K562 (cell line): ENCODE data around the gene PIP5KL1. TPM values are rescaled to one million over a fixed set of nuclear protein-coding genes. Genes with fewer than 3 reads are reported as not detected.

Experiments used
- ATAC-seq: fragments of 200-7000 bp; cut with Tn5 transposase; 3 replicates; pipeline ENCODE4 v1.9.1; 2020; ENCODE audit warnings: moderate library complexity
- BruUV-seq: library from RNA; stranded (reverse); fragments of 400-500 nt; replicated peaks from 2 replicates; lab custom pipeline; 2021; lab: Mats Ljungman, UMichigan
- CTCF ChIA-PET: fragments of 300-600 bp; formaldehyde crosslinking; extraction: SDS; loops from one replicate; lab custom pipeline; 2021; ENCODE audit warnings: low intra/inter-chr PET ratio; lab: Yijun Ruan, JAX
- POLR2A ChIA-PET: fragments of 300-600, 350-650 bp; sonication (Branson Sonifier 250); formaldehyde crosslinking; extraction: SDS; loops from one replicate; lab custom pipeline; 2021; ENCODE audit warnings: antibody characterized with exemption, inconsistent platforms; lab: Yijun Ruan, JAX
- DNase-seq, 4 experiments: peaks; one replicate each; pipeline versions ENCODE4 v3.0.0 to v3.0.0-alpha.2; 2011 to 2018; ENCODE audit warnings: low spot score in 3 of 4, mixed read lengths in 3 of 4; ENCODE audit errors: extremely low read depth in 1 of 4
- FAIRE-seq: peaks from 2 replicates; lab custom pipeline; 2011; peaks lifted over from hg19 to GRCh38; lab: Jason Lieb, UNC
- H2AFZ ChIP-seq: 2 replicates; pipeline ENCODE4 v1.6.0; 2011; ENCODE audit warnings: low read depth, low read length, control low read depth, inconsistent platforms
- H3K27ac ChIP-seq: fragments of 200-600 bp; 3 replicates; pipeline ENCODE4 v1.8.0; 2011; ENCODE audit warnings: low read depth, mild to moderate bottlenecking, control low read depth, inconsistent platforms, low read length, moderate library complexity, mixed read lengths; ENCODE audit errors: extremely low read depth
- H3K27me3 ChIP-seq, 2 experiments: fragments of 300-600 bp in 1 of 2; 2 replicates in 1 of 2; 3 replicates in 1 of 2; pipeline versions ENCODE4 v1.6.0 to v1.8.0; 2011; ENCODE audit warnings: inconsistent platforms in 2 of 2, low read length in 2 of 2, mild to moderate bottlenecking in 1 of 2, mixed read lengths in 1 of 2, moderate library complexity in 1 of 2; ENCODE audit not compliant: control insufficient read depth in 2 of 2, insufficient read depth in 2 of 2
- H3K36me3 ChIP-seq: fragments of 300-600 bp; 3 replicates; pipeline ENCODE4 v1.8.0; 2011; ENCODE audit warnings: mild to moderate bottlenecking, low read length, inconsistent platforms; ENCODE audit not compliant: control insufficient read depth, insufficient read depth
- H3K4me1 ChIP-seq, 2 experiments: fragments of 200-600 bp in 1 of 2; replicated peaks in 1 of 2; 2 replicates in 1 of 2; 3 replicates in 1 of 2; pipeline versions ENCODE4 v1.5.1 to v1.8.0; 2011; ENCODE audit warnings: inconsistent platforms in 2 of 2, low read length in 2 of 2, mild to moderate bottlenecking in 1 of 2, mixed read lengths in 1 of 2, moderate library complexity in 1 of 2; ENCODE audit not compliant: control insufficient read depth in 2 of 2, insufficient read depth in 2 of 2
- H3K4me2 ChIP-seq: 2 replicates; pipeline ENCODE4 v1.6.1; 2011; ENCODE audit warnings: low read length, control low read depth, inconsistent platforms, mixed read lengths; ENCODE audit not compliant: insufficient read depth
- H3K4me3 ChIP-seq: fragments of 200-600 bp; sonication (generic), shearing (Covaris generic); 2 replicates; pipeline ENCODE4 v1.5.1; 2016; ENCODE audit warnings: control low read depth, inconsistent platforms
- H3K79me2 ChIP-seq: fragments of 200-600 bp; 3 replicates; pipeline ENCODE4 v1.8.0; 2011; ENCODE audit warnings: low read length, inconsistent platforms; ENCODE audit not compliant: control insufficient read depth, insufficient read depth
- H3K9ac ChIP-seq, 2 experiments: 2 replicates each; pipeline versions ENCODE4 v1.6.0 to v1.6.1; 2011; ENCODE audit warnings: low read depth in 2 of 2, low read length in 2 of 2, control low read depth in 1 of 2, inconsistent platforms in 1 of 2, mild to moderate bottlenecking in 1 of 2, mixed read lengths in 1 of 2; ENCODE audit not compliant: insufficient read depth in 1 of 2
- H3K9me1 ChIP-seq: one replicate; pipeline ENCODE4 v1.6.0; 2011; ENCODE audit warnings: inconsistent platforms, mild to moderate bottlenecking, low read length, moderate library complexity; ENCODE audit not compliant: control insufficient read depth, insufficient read depth
- H3K9me3 ChIP-seq: replicated peaks from 2 replicates; pipeline ENCODE4 v1.5.1; 2011; ENCODE audit warnings: low read depth, low read length, inconsistent platforms; ENCODE audit not compliant: control insufficient read depth, insufficient read depth
- H4K20me1 ChIP-seq: replicated peaks from 2 replicates; pipeline ENCODE4 v1.6.1; 2011; ENCODE audit warnings: low read length, inconsistent platforms, mixed read lengths; ENCODE audit not compliant: control insufficient read depth, insufficient read depth
- ARID4B ChIP-seq: sonication (generic); formaldehyde crosslinking; IDR thresholded peaks from 2 replicates; pipeline ENCODE4 v1.8.0; 2022; ENCODE audit warnings: mild to moderate bottlenecking, missing genetic modification reagents
- CBX2 ChIP-seq: fragments of 200-600 bp; sonication (generic); IDR thresholded peaks from one replicate; pipeline ENCODE4 v1.6.1; 2012; ENCODE audit warnings: mild to moderate bottlenecking, low read length, inconsistent platforms; ENCODE audit not compliant: insufficient read depth, poor library complexity, severe bottlenecking
- CCAR2 ChIP-seq: fragments of 200-400 bp; formaldehyde crosslinking; IDR thresholded peaks from 2 replicates; pipeline ENCODE4 v1.6.1; 2017; ENCODE audit warnings: mild to moderate bottlenecking, low read depth, low read length
- CREBBP ChIP-seq: IDR thresholded peaks from one replicate; pipeline ENCODE4 v1.6.1; 2012; ENCODE audit warnings: low read depth, mild to moderate bottlenecking, control low read depth, inconsistent platforms, low read length
- CREM ChIP-seq: IDR thresholded peaks from 2 replicates; pipeline ENCODE4 v1.6.1; 2014; ENCODE audit warnings: antibody characterized with exemption, low read depth
- GABPB1 ChIP-seq: sonication (generic); formaldehyde crosslinking; IDR thresholded peaks from 2 replicates; pipeline ENCODE4 v1.8.0; 2022; ENCODE audit warnings: mild to moderate bottlenecking, missing genetic modification reagents
- HDGF ChIP-seq: fragments of 450-650 bp; IDR thresholded peaks from 2 replicates; pipeline ENCODE4 v1.6.1; 2016
- L3MBTL2 ChIP-seq: fragments of 450-650 bp; IDR thresholded peaks from 2 replicates; pipeline ENCODE4 v1.6.1; 2016; ENCODE audit warnings: mild to moderate bottlenecking, moderate library complexity
- NRF1 ChIP-seq, 2 experiments: fragments of 450-650 bp; IDR thresholded peaks in 1 of 2; conservative IDR thresholded peaks in 1 of 2; 2 replicates each; pipeline ENCODE4 v1.6.1; 2014; ENCODE audit warnings: mild to moderate bottlenecking in 2 of 2
- PHB2 ChIP-seq: fragments of 450-650 bp; IDR thresholded peaks from 2 replicates; pipeline ENCODE4 v1.6.1; 2017; ENCODE audit warnings: low read depth
- RHOXF2B ChIP-seq: fragments of 250-450 bp; sonication (Bioruptor Pico); conservative IDR thresholded peaks from 2 replicates; pipeline ENCODE4 v1.5.1; 2021
- SIN3A ChIP-seq, 2 experiments: fragments of 150-350 bp in 1 of 2; IDR thresholded peaks; 2 replicates each; pipeline ENCODE4 v1.6.1; 2011 to 2016; ENCODE audit warnings: borderline replicate concordance in 2 of 2, low read depth in 2 of 2, low read length in 2 of 2, mild to moderate bottlenecking in 2 of 2, moderate library complexity in 2 of 2; ENCODE audit not compliant: control insufficient read depth in 1 of 2
- TCF3 ChIP-seq: sonication (generic); formaldehyde crosslinking; IDR thresholded peaks from 2 replicates; pipeline ENCODE4 v1.4.0; 2020; ENCODE audit warnings: mild to moderate bottlenecking, missing genetic modification reagents
- ZFX ChIP-seq: sonication (generic); formaldehyde crosslinking; IDR thresholded peaks from 2 replicates; pipeline ENCODE4 v1.8.0; 2022; ENCODE audit warnings: mild to moderate bottlenecking, missing genetic modification reagents, moderate library complexity
- ZNF384 ChIP-seq: IDR thresholded peaks from 2 replicates; pipeline ENCODE4 v1.6.1; 2012; ENCODE audit warnings: low read depth, low read length, improper control_type of control experiment
- WGBS: fragments of 100-300 bp; shearing (Covaris generic); methylation state at CpG from one replicate; pipeline ENCODE4 v1.1.6; 2016; ENCODE audit warnings: low coverage, mixed read lengths; ENCODE audit not compliant: insufficient coverage; ENCODE audit errors: missing lambda C conversion rate; 5-methylcytosine and 5-hydroxymethylcytosine counted together
- in situ Hi-C: fragments of 300-500 bp; cut with MboI; formaldehyde crosslinking; loops from 4 replicates; pipeline ENCODE4 v1.15.0; 2018; ENCODE audit warnings: inconsistent platforms, mixed read lengths
- intact Hi-C: fragments of 100-400 bp; cut with micrococcal nuclease; formaldehyde crosslinking; loops from 2 replicates; pipeline ENCODE4 v1.14.2; 2022
- polyA plus RNA-seq, 8 experiments: library from polyadenylated mRNA; depleted of rRNA in 4 of 8; stranded (reverse) in 5 of 8; unstranded in 3 of 8; fragments of >200 nt; fragmentation: Nextera tagmentation in 2 of 8; fragmentation: Illumina TruSeq in 1 of 8; extraction: Ambion mirVana in 2 of 8; extraction: Trizol in 1 of 8; gene quantifications; 2 replicates each; pipeline versions ENCODE4 v1.2.1 to v1.2.3, GENCODE V29; 2011 to 2014; ENCODE audit warnings: inconsistent platforms in 1 of 8, missing spikeins in 1 of 8
- total RNA-seq, 7 experiments: library from RNA; depleted of rRNA in 6 of 7; stranded (reverse); fragments of >200 nt in 6 of 7; fragmentation: Illumina TruSeq in 2 of 7; extraction: Trizol in 2 of 7; gene quantifications; 2 replicates each; pipeline versions ENCODE4 v1.2.1 to v1.2.3, GENCODE V29; 2011 to 2021; ENCODE audit warnings: low replicate concordance in 1 of 7

PIP5KL1 gene
- total and polyA plus RNA-seq, 9 of the 15 experiments (the other 6 are each of a cell fraction or from before 2014, with no cell fraction given), result 0.18 to 4.8 (median 1.2) TPM

GRCh38 chr9:127915801-127916719, 14.5 kb downstream of the PIP5KL1 start:
- in situ Hi-C loops (loop anchor here (5.0 to 25.0 kb wide), 3 partner anchors 179 to 979 kb away; partner anchors contain the start of gene TOR2A), intact Hi-C loops (loop anchor here (2.0 to 10.0 kb wide), 3 partner anchors 19 to 411 kb away; no protein-coding TSS in a partner anchor)
- peak overlapping the region; percentile 66 to 96 for H3K9ac ChIP-seq
- no peaks in the 10 kb centered on the region for H3K9me1 ChIP-seq
- ATAC-seq (peak; percentile 2; the same call in 1 of the 3 replicates), FAIRE-seq (peak; percentile 64), DNase-seq (peak in 1 of 4 experiments; percentile 26)
- H3K36me3 ChIP-seq, result peaks cover 30% of the 10 kb centered on the region; the same call in 2 of the 3 replicates
- H3K27me3 ChIP-seq, result no peaks in the 10 kb centered on the region
- ChIA-PET POLR2A (interaction anchor here (0.5 to 1.2 kb wide), 6 partner anchors 16 to 145 kb away, joined by 3 to 4 read pairs (median 4); no protein-coding TSS in a partner anchor), CTCF (interaction anchor here (0.5 kb wide), 1 partner anchor 177 kb away, joined by 4 read pairs; no protein-coding TSS in a partner anchor)
- peak overlapping the region; percentile 54 for H3K27ac ChIP-seq
- H4K20me1 ChIP-seq, result no peaks in the 10 kb centered on the region
- BruUV-seq, result TSS peak; percentile 79
- no peaks in the 10 kb centered on the region for H3K9me3 ChIP-seq
- H3K4me1 ChIP-seq, result peaks cover 42 to 63% of the 10 kb centered on the region in 2 experiments
- 23% methylated on average over 26 of the region's 27 CpGs for WGBS
- H3K4me3 ChIP-seq, result peak overlapping the region; percentile 70
- peak overlapping the region; percentile 86 for H2AFZ ChIP-seq
- H3K4me2 ChIP-seq, result peak overlapping the region; percentile 91
- H3K79me2 ChIP-seq, result peaks cover 17% of the 10 kb centered on the region
- TF ChIP-seq TCF3 (CRISPR knock-in tag), result no peak
- TF ChIP-seq NRF1 (conservative IDR thresholded peaks at IDR 0.05 in 1 of 2, IDR thresholded peaks at IDR 0.05 in 1 of 2), result no peak
- TF ChIP-seq ZNF384, result no peak
- TF ChIP-seq CREBBP, result no peak
- 0 out of 2 replicates have a peak, but pooled peaks have one; percentile 10 for TF ChIP-seq ARID4B (CRISPR knock-in tag)
- TF ChIP-seq CCAR2, result no peak
- no peak for TF ChIP-seq RHOXF2B (CRISPR knock-in tag)
- TF ChIP-seq CBX2, result no peak
- TF ChIP-seq SIN3A (IDR thresholded peaks at IDR 0.05; ENCODE audit: borderline replicate concordance in 2 of 2, control insufficient read depth in 1 of 2, low read depth in 2 of 2, low read length in 2 of 2), result peak in 1 of 2 experiments; percentile 23; a peak in 1 of 4 replicates
- peak; percentile 32; the same call in 1 of the 2 replicates for TF ChIP-seq GABPB1 (CRISPR knock-in tag)
- no peak; the same call in 1 of the 2 replicates for TF ChIP-seq CREM
- peak; percentile 59; the same call in 1 of the 2 replicates for TF ChIP-seq L3MBTL2
- TF ChIP-seq ZFX (CRISPR knock-in tag), result 0 out of 2 replicates have a peak, but pooled peaks have one; percentile 2
- TF ChIP-seq HDGF, result no peak
- no peak for TF ChIP-seq PHB2
